Suprapubic skin (tissue), 4 donors: ENCODE data around the gene BHLHA15. TPM values are rescaled to one million over a fixed set of nuclear protein-coding genes. Genes with fewer than 3 reads are reported as not detected.

Experiments
- DNase-seq, 2 donors: peaks; one replicate each; pipeline ENCODE4 v3.0.0-alpha.2; 2019; ENCODE audit warnings: low spot score in 2 of 2
- H3K27ac ChIP-seq: fragments of 200-600 bp; sonication (generic); one replicate; pipeline ENCODE4 v1.5.1; 2019
- H3K27me3 ChIP-seq: fragments of 200-600 bp; sonication (generic); one replicate; pipeline ENCODE4 v1.5.1; 2019
- H3K36me3 ChIP-seq: fragments of 200-600 bp; sonication (generic); one replicate; pipeline ENCODE4 v1.5.1; 2019
- H3K4me1 ChIP-seq: fragments of 200-600 bp; sonication (generic); one replicate; pipeline ENCODE4 v1.5.1; 2019
- H3K4me3 ChIP-seq: fragments of 200-600 bp; sonication (generic); one replicate; pipeline ENCODE4 v1.5.1; 2019; ENCODE audit warnings: mild to moderate bottlenecking
- H3K9me3 ChIP-seq: fragments of 200-600 bp; sonication (generic); one replicate; pipeline ENCODE4 v1.5.1; 2019
- CTCF ChIP-seq, 2 donors: fragments of 200-600 bp in 1 of 2; fragments of 450-650 bp in 1 of 2; sonication (generic) in 1 of 2; IDR thresholded peaks; one replicate each; pipeline ENCODE4 v1.5.1; 2016 to 2019; ENCODE audit warnings: antibody characterized with exemption in 2 of 2, mild to moderate bottlenecking in 1 of 2, moderate library complexity in 1 of 2
- EP300 ChIP-seq: sonication (generic); formaldehyde crosslinking; IDR thresholded peaks from one replicate; pipeline ENCODE4 v1.6.1; 2017; ENCODE audit warnings: antibody characterized with exemption
- POLR2A ChIP-seq, 2 donors: fragments of 450-650 bp; IDR thresholded peaks; one replicate each; pipeline ENCODE4 v1.6.1; 2017; ENCODE audit warnings: antibody characterized with exemption in 2 of 2, mild to moderate bottlenecking in 2 of 2, moderate library complexity in 2 of 2
- POLR2AphosphoS5 ChIP-seq, 3 donors: sonication (generic); formaldehyde crosslinking; IDR thresholded peaks; one replicate each; pipeline ENCODE4 v1.6.1; 2017; ENCODE audit warnings: antibody characterized with exemption in 3 of 3
- WGBS: methylation state at CpG from one replicate; pipeline ENCODE4 v1.1.5; 2018; 5-methylcytosine and 5-hydroxymethylcytosine counted together
- total RNA-seq, 4 donors: library from RNA; depleted of rRNA; stranded (reverse); fragments of >200 nt; gene quantifications; one replicate each; pipeline ENCODE4 v1.1.0, GENCODE V29; 2016

Gene BHLHA15
- total RNA-seq, 4 donors from 2014 or later, result 1.2 to 7.8 (median 4.4) TPM

GRCh38 chr7:98171449-98171848, 39.8 kb upstream of the BHLHA15 start:
- H3K4me1 ChIP-seq, result peaks cover 6% of the 10 kb centered on the region
- H3K27ac ChIP-seq, result no peak overlapping the region
- H3K27me3 ChIP-seq, result no peaks in the 10 kb centered on the region
- no peaks in the 10 kb centered on the region for H3K9me3 ChIP-seq
- no peak overlapping the region for H3K4me3 ChIP-seq
- DNase-seq, result peak in 1 of 2 donors; percentile 43
- 93% methylated on average over 24 of the region's 24 CpGs for WGBS
- peaks cover 24% of the 10 kb centered on the region for H3K36me3 ChIP-seq
- TF ChIP-seq EP300, result no peak

GRCh38 chr7:98174334-98175259, 36.6 kb upstream of the BHLHA15 start:
- 76% methylated on average over 20 of the region's 20 CpGs for WGBS
- no peak for DNase-seq
- TF ChIP-seq POLR2AphosphoS5 (IDR thresholded peaks at IDR 0.05), result no peak
- Histone ChIP-seq H3K36me3 (peaks cover 27% of the 10 kb centered on the region), H3K4me3 (no peak overlapping the region), H3K9me3 (no peaks in the 10 kb centered on the region), H3K4me1 (peaks cover 6% of the 10 kb centered on the region), H3K27me3 (no peaks in the 10 kb centered on the region), H3K27ac (no peak overlapping the region)

GRCh38 chr7:98175260-98175940, 35.8 kb upstream of the BHLHA15 start:
- Histone ChIP-seq H3K36me3 (peaks cover 27% of the 10 kb centered on the region), H3K4me1 (peaks cover 6% of the 10 kb centered on the region)
- WGBS, result 72% methylated on average over 8 of the region's 8 CpGs

GRCh38 chr7:98177553-98177952, 33.7 kb upstream of the BHLHA15 start:
- no peaks in the 10 kb centered on the region for H3K9me3 ChIP-seq
- 90% methylated on average over 6 of the region's 6 CpGs for WGBS
- peaks cover 6% of the 10 kb centered on the region for H3K4me1 ChIP-seq
- H3K36me3 ChIP-seq, result peaks cover 14% of the 10 kb centered on the region
- H3K27ac ChIP-seq, result peak overlapping the region; percentile 66
- no peak for DNase-seq
- no peaks in the 10 kb centered on the region for H3K27me3 ChIP-seq
- H3K4me3 ChIP-seq, result no peak overlapping the region
- TF ChIP-seq POLR2A (IDR thresholded peaks at IDR 0.05) (no peak), POLR2AphosphoS5 (IDR thresholded peaks at IDR 0.05) (no peak)

More at GRCh38 chr7:98175260-98175940, 35.8 kb upstream of the BHLHA15 start:
- Histone ChIP-seq H3K27ac (no peak overlapping the region), H3K27me3 (no peaks in the 10 kb centered on the region), H3K4me3 (no peak overlapping the region), H3K9me3 (no peaks in the 10 kb centered on the region)
- no peak for DNase-seq
- no peak for TF ChIP-seq POLR2AphosphoS5 (IDR thresholded peaks at IDR 0.05)
- no peak for TF ChIP-seq CTCF (IDR thresholded peaks at IDR 0.05)
- TF ChIP-seq EP300, result no peak
- no peak for TF ChIP-seq POLR2A (IDR thresholded peaks at IDR 0.05)

- no peaks in the 10 kb centered on the region for H3K9me3 ChIP-seq
- H3K27me3 ChIP-seq, result no peaks in the 10 kb centered on the region
- H3K36me3 ChIP-seq, result peaks cover 14% of the 10 kb centered on the region
- H3K4me1 ChIP-seq, result peaks cover 6% of the 10 kb centered on the region
- TF ChIP-seq POLR2AphosphoS5 (IDR thresholded peaks at IDR 0.05) (no peak), CTCF (IDR thresholded peaks at IDR 0.05) (no peak), POLR2A (IDR thresholded peaks at IDR 0.05) (no peak), EP300 (no peak)
- peak overlapping the region; percentile 72 for H3K27ac ChIP-seq
- 60% methylated on average over 16 of the region's 16 CpGs for WGBS
- DNase-seq, result no peak
- H3K4me3 ChIP-seq, result no peak overlapping the region
Measured at GRCh38 chr7:98178321-98178720, 32.9 kb upstream of the BHLHA15 start.

- Histone ChIP-seq H3K27ac (peak overlapping the region; percentile 72), H3K4me3 (no peak overlapping the region), H3K4me1 (peaks cover 6% of the 10 kb centered on the region), H3K36me3 (peaks cover 14% of the 10 kb centered on the region), H3K9me3 (no peaks in the 10 kb centered on the region), H3K27me3 (no peaks in the 10 kb centered on the region)
- WGBS, result 72% methylated on average over 10 of the region's 10 CpGs
- no peak for DNase-seq
- TF ChIP-seq POLR2AphosphoS5 (IDR thresholded peaks at IDR 0.05), result no peak
- TF ChIP-seq EP300, result no peak
Measured at GRCh38 chr7:98178762-98179490, 32.3 kb upstream of the BHLHA15 start.
